HepG2 (cell line): ENCODE results near the gene TLE1. TPM values are rescaled to one million over a fixed set of nuclear protein-coding genes. Genes with fewer than 3 reads are reported as not detected.

Experiments
- BCL3 ChIP-seq: sonication (generic); formaldehyde crosslinking; IDR thresholded peaks from 2 replicates; pipeline ENCODE4 v1.5.1; 2020; ENCODE audit warnings: mild to moderate bottlenecking, missing genetic modification reagents, moderate library complexity
- CERS6 ChIP-seq: sonication (generic); formaldehyde crosslinking; IDR thresholded peaks from 2 replicates; pipeline ENCODE4 v1.5.0; 2020; ENCODE audit warnings: missing genetic modification reagents
- KDM3A ChIP-seq: IDR thresholded peaks from 2 replicates; pipeline ENCODE4 v1.6.1; 2018; ENCODE audit warnings: low read depth, missing compliant biosample characterization
- KDM6A ChIP-seq: IDR thresholded peaks from 2 replicates; pipeline ENCODE4 v1.6.1; 2016; ENCODE audit warnings: low read depth
- MIER3 ChIP-seq: IDR thresholded peaks from 2 replicates; pipeline ENCODE4 v1.6.1; 2016; ENCODE audit warnings: missing compliant biosample characterization, borderline replicate concordance
- NONO ChIP-seq, 2 experiments: fragments of 450-650 bp in 1 of 2; sonication (generic) in 1 of 2; formaldehyde crosslinking in 1 of 2; IDR thresholded peaks in 1 of 2; conservative IDR thresholded peaks in 1 of 2; 2 replicates each; pipeline versions ENCODE4 v1.6.1 to v1.8.0; 2017 to 2022; ENCODE audit warnings: mild to moderate bottlenecking in 1 of 2, missing genetic modification reagents in 1 of 2, moderate library complexity in 1 of 2
- NR1H2 ChIP-seq: sonication (generic); formaldehyde crosslinking; IDR thresholded peaks from 2 replicates; pipeline ENCODE4 v1.8.1; 2022; ENCODE audit warnings: low read depth, missing genetic modification reagents, borderline replicate concordance
- PRDM4 ChIP-seq: sonication (generic); formaldehyde crosslinking; IDR thresholded peaks from 2 replicates; pipeline ENCODE4 v1.9.0; 2021; ENCODE audit warnings: missing genetic modification reagents, borderline replicate concordance
- STAT6 ChIP-seq: sonication (generic); formaldehyde crosslinking; IDR thresholded peaks from 2 replicates; pipeline ENCODE4 v1.4.0; 2020; ENCODE audit warnings: missing genetic modification reagents, mild to moderate bottlenecking, borderline replicate concordance
- ZBTB7B ChIP-seq: sonication (generic); formaldehyde crosslinking; IDR thresholded peaks from 2 replicates; pipeline ENCODE4 v1.4.0; 2020; ENCODE audit warnings: missing genetic modification reagents
- ZNF280B ChIP-seq: sonication (generic); formaldehyde crosslinking; IDR thresholded peaks from 2 replicates; pipeline ENCODE4 v1.5.0; 2020; ENCODE audit warnings: missing genetic modification reagents, mild to moderate bottlenecking, borderline replicate concordance
- ZNF513 ChIP-seq: sonication (generic); formaldehyde crosslinking; conservative IDR thresholded peaks from 2 replicates; pipeline ENCODE4 v1.5.0; 2020; ENCODE audit warnings: missing genetic modification reagents
- ZNF547 ChIP-seq: sonication (generic); formaldehyde crosslinking; IDR thresholded peaks from 2 replicates; pipeline ENCODE4 v1.5.1; 2020; ENCODE audit warnings: mild to moderate bottlenecking, missing genetic modification reagents
- ZNF549 ChIP-seq: sonication (generic); formaldehyde crosslinking; IDR thresholded peaks from 2 replicates; pipeline ENCODE4 v1.5.0; 2020; ENCODE audit warnings: missing genetic modification reagents
- ZNF550 ChIP-seq: sonication (generic); formaldehyde crosslinking; IDR thresholded peaks from 2 replicates; pipeline ENCODE4 v1.4.0; 2020; ENCODE audit warnings: mild to moderate bottlenecking, missing genetic modification reagents, borderline replicate concordance
- ZNF75D ChIP-seq: sonication (generic); formaldehyde crosslinking; IDR thresholded peaks from 2 replicates; pipeline ENCODE4 v1.8.1; 2023; ENCODE audit warnings: missing genetic modification reagents, mild to moderate bottlenecking, borderline replicate concordance
- ZNF879 ChIP-seq: sonication (generic); formaldehyde crosslinking; IDR thresholded peaks from 2 replicates; pipeline ENCODE4 v1.8.1; 2023; ENCODE audit warnings: missing genetic modification reagents
- polyA plus RNA-seq, 8 experiments: library from polyadenylated mRNA; depleted of rRNA in 3 of 8; stranded (reverse) in 7 of 8; unstranded in 1 of 8; fragments of >200 nt; fragmentation: Illumina TruSeq in 4 of 8; extraction: Trizol in 4 of 8; gene quantifications; 2 replicates each; pipeline versions ENCODE4 v1.2.1 to v1.2.3, GENCODE V29; 2011 to 2016; ENCODE audit warnings: low read depth in 4 of 8, missing spikeins in 1 of 8, mixed read lengths in 1 of 8; ENCODE audit not compliant: insufficient read depth in 1 of 8
- total RNA-seq, 5 experiments: library from RNA; depleted of rRNA; stranded (reverse); fragments of >200 nt; fragmentation: Illumina TruSeq; extraction: Trizol; gene quantifications; 2 replicates each; pipeline ENCODE4 v1.2.3, GENCODE V29; 2016; ENCODE audit warnings: low read depth in 1 of 5

The TLE1 gene
- total and polyA plus RNA-seq, 2 of the 13 experiments (the other 11 are each of a cell fraction or from before 2014, with no cell fraction given) = 35.9 to 109 TPM

- no peak for TF ChIP-seq CERS6 (CRISPR knock-in tag)
- TF ChIP-seq NONO (IDR thresholded peaks at IDR 0.05) = no peak
- 0 out of 2 replicates have a peak, but pooled peaks have one; percentile 42 for TF ChIP-seq NONO (CRISPR knock-in tag; conservative IDR thresholded peaks at IDR 0.05)
- TF ChIP-seq ZNF549 (CRISPR knock-in tag) = no peak
- TF ChIP-seq BCL3 = no peak
- TF ChIP-seq KDM3A = peak; percentile 84; the same call in 1 of the 2 replicates
- TF ChIP-seq ZBTB7B (CRISPR knock-in tag) = peak; percentile 61; the same call in 1 of the 2 replicates
- no peak for TF ChIP-seq PRDM4 (CRISPR knock-in tag)
- TF ChIP-seq KDM6A (CRISPR knock-in tag) = peak; percentile 40; the same call in 1 of the 2 replicates
- TF ChIP-seq ZNF550 (CRISPR knock-in tag) = no peak
- TF ChIP-seq ZNF280B (CRISPR knock-in tag) = no peak
- TF ChIP-seq STAT6 = no peak
- no peak for TF ChIP-seq ZNF879
- TF ChIP-seq NR1H2 (CRISPR knock-in tag) = no peak
- peak; percentile 73; the same call in 1 of the 2 replicates for TF ChIP-seq MIER3 (CRISPR knock-in tag)
- TF ChIP-seq ZNF75D = no peak
- TF ChIP-seq ZNF547 (CRISPR knock-in tag) = no peak
- no peak for TF ChIP-seq ZNF513 (CRISPR knock-in tag)
These were observed 153.7 kb downstream of the TLE1 start (continued) for GRCh38 chr9:81535542-81536241.
